Mucosa of descending colon (tissue), 3 donors: Measurements from ENCODE around the gene HOXB3. TPM values are rescaled to one million over a fixed set of nuclear protein-coding genes. Genes with fewer than 3 reads are reported as not detected.

Experiments
- ATAC-seq: fragments of 200-7000 bp; cut with Tn5 transposase; one replicate; pipeline ENCODE4 v1.9.1; 2020; ENCODE audit warnings: mild to moderate bottlenecking, moderate library complexity
- DNase-seq, 3 donors: peaks; one replicate each; pipeline ENCODE4 v3.0.0-alpha.2; 2020
- H3K36me3 ChIP-seq: fragments of 200-600 bp; one replicate; pipeline ENCODE4 v1.8.0; 2021; ENCODE audit warnings: low read depth, mild to moderate bottlenecking
- H3K4me1 ChIP-seq: fragments of 200-600 bp; one replicate; pipeline ENCODE4 v1.8.0; 2021; ENCODE audit warnings: low read depth, mild to moderate bottlenecking
- H3K4me3 ChIP-seq: fragments of 200-600 bp; one replicate; pipeline ENCODE4 v1.8.0; 2021; ENCODE audit warnings: mild to moderate bottlenecking
- H3K9me3 ChIP-seq: fragments of 200-600 bp; one replicate; pipeline ENCODE4 v1.8.0; 2021; ENCODE audit warnings: mild to moderate bottlenecking
- intact Hi-C, 2 donors: fragments of 100-400 bp; cut with DNase I in 1 of 2; cut with micrococcal nuclease in 1 of 2; formaldehyde crosslinking; loops; one replicate each; pipeline versions ENCODE4 v1.11.0 to v1.11.1; 2022; cut with DNase I, micrococcal nuclease
- total RNA-seq, 3 donors: library from RNA; stranded (reverse); fragmentation: NEBNext Ultra II Directional in 2 of 3; extraction: Animal tissue kit (Norgen Biotek cat#: 25700) in 2 of 3; gene quantifications; one replicate each; pipeline versions ENCODE4 v1.2.1 to v1.2.4, GENCODE V29; 2021 to 2023
- TF ChIP-seq, protein P1 (sequence below): fragments of 200-600 bp; IDR thresholded peaks from one replicate; pipeline ENCODE4 v1.8.0; 2022; ENCODE audit warnings: antibody characterized with exemption, mild to moderate bottlenecking
- donor health status: DM: no; HTN: no; CAD: no; lungs with moderate emphysema.
- donor health status: DM: no; HTN: no; CAD: no.
- donor health status: DM: no; HTN: yes; CAD: no.

HOXB3 gene
- total RNA-seq, 3 donors from 2014 or later: 42.4 to 64.8 (median 43.4) TPM

DNA sequence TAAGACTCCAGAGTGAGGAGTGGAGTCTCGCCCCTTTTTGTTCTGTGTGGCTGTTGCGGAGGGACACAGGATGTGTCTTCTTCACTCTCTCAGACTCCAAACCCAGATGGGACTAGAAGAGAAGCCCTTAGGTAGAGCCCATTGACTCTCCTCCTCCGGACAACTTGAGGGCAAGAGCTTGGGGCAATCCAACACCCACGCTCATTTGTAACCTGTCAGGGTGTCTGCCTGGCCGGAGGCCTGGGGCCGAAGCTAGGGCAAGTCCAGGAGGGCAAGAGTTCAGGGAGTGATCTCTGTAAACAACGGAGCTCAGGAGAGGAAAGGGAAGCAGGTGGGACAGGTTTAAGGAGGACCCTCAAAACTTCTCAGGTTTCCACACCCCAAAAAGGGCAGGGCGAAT, 57.8 kb downstream of the HOXB3 start:
- no peak for ATAC-seq
- Histone ChIP-seq H3K36me3 (no peaks in the 10 kb centered on the region), H3K4me1 (no peaks in the 10 kb centered on the region), H3K4me3 (no peak overlapping the region), H3K9me3 (no peaks in the 10 kb centered on the region)
- DNase-seq: no peak
- TF ChIP-seq, protein P1, sequence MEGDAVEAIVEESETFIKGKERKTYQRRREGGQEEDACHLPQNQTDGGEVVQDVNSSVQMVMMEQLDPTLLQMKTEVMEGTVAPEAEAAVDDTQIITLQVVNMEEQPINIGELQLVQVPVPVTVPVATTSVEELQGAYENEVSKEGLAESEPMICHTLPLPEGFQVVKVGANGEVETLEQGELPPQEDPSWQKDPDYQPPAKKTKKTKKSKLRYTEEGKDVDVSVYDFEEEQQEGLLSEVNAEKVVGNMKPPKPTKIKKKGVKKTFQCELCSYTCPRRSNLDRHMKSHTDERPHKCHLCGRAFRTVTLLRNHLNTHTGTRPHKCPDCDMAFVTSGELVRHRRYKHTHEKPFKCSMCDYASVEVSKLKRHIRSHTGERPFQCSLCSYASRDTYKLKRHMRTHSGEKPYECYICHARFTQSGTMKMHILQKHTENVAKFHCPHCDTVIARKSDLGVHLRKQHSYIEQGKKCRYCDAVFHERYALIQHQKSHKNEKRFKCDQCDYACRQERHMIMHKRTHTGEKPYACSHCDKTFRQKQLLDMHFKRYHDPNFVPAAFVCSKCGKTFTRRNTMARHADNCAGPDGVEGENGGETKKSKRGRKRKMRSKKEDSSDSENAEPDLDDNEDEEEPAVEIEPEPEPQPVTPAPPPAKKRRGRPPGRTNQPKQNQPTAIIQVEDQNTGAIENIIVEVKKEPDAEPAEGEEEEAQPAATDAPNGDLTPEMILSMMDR: no peak
- intact Hi-C loops: no loop called here

DNA sequence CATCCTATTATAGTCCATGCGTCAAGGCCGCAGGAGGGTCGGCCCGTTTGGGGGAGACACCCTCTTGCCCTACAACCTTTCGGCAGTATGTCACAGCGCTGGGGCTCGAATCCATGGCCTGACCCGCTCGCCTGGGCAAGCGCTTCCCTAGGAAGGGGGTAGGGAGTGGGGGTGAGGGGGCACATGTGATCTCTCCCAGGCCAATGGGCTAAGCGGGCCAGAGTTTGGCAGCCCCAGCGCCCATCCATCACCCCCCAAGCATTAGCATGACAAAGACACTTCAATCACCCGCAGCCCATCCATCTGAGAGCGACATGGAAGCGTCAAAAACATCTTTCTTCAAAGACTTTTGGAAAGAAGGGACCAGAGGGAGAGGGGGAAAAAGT, 59.2 kb downstream of the HOXB3 start, which contains the start of gene HOXB1:
HOXB1 (minus strand) TSS at position 125 of the 386 bp plus-strand sequence; CDS start at position 18, 107 bp downstream.
- TF ChIP-seq, protein P1: no peak
- Histone ChIP-seq H3K4me1 (no peaks in the 10 kb centered on the region), H3K4me3 (no peak within 1 kb of the TSS), H3K9me3 (no peaks in the 10 kb centered on the region), H3K36me3 (no peaks in the 10 kb centered on the region)
- DNase-seq (no peak), ATAC-seq (no peak)
- intact Hi-C loops: no loop called here

DNA sequence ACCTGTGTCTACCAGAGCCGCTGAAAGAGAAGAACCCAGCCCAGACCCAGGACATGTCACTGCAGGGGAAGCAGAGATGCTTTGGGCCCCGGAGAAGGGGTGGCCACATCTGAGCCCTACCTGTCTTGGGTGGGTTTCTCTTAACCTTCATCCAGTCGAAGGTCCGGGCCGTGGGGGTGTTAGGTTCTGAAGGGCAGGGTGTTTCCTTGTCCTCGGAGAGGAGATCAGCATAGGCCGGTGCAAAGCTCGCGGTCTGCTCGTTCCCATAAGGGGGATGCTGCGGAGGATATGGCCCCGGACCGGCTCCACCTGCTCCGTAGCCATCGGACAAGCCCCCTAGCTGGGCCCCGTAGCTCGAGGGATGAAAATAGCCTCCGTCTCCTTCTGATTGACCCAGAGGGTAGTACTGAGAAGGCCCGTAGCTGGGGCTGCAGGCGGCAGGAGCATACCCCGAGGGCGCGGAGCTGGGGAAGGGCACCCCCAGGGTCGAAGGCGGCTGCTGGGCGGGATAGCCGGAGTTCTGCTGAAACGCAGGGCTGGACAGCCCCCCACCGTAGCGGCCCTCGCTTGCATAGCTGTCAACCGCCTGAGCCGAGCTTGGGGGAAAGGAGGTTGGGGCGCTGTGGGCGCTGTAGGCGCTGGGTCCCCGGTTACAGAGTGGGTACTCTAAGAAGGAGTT, 59.7 kb downstream of the HOXB3 start:
- H3K36me3 ChIP-seq: no peaks in the 10 kb centered on the region
- TF ChIP-seq, protein P1: no peak
- intact Hi-C loops: no loop called here
- H3K9me3 ChIP-seq: no peaks in the 10 kb centered on the region
- no peaks in the 10 kb centered on the region for H3K4me1 ChIP-seq
- ATAC-seq (no peak), DNase-seq (no peak)
- H3K4me3 ChIP-seq: no peak overlapping the region

DNA sequence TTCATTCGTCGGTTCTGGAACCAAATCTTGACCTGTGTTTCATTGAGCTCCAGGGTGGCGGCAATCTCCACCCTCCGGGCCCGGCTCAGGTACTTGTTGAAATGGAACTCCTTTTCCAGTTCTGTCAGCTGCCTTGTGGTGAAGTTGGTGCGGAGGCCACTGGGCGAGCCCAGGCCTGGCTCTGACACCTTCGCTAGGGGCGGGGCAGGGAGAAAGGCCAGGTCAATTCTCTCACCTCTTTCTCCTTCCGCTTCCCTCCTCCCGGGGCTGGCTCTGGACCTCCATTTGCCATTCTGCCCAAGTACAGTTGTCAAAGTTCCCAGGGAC, 60.4 kb downstream of the HOXB3 start:
- no peak for ATAC-seq
- intact Hi-C loops: no loop called here
- Histone ChIP-seq H3K4me3 (no peak overlapping the region), H3K9me3 (no peaks in the 10 kb centered on the region), H3K36me3 (no peaks in the 10 kb centered on the region), H3K4me1 (no peaks in the 10 kb centered on the region)
- no peak for DNase-seq
- TF ChIP-seq, protein P1: no peak

DNA sequence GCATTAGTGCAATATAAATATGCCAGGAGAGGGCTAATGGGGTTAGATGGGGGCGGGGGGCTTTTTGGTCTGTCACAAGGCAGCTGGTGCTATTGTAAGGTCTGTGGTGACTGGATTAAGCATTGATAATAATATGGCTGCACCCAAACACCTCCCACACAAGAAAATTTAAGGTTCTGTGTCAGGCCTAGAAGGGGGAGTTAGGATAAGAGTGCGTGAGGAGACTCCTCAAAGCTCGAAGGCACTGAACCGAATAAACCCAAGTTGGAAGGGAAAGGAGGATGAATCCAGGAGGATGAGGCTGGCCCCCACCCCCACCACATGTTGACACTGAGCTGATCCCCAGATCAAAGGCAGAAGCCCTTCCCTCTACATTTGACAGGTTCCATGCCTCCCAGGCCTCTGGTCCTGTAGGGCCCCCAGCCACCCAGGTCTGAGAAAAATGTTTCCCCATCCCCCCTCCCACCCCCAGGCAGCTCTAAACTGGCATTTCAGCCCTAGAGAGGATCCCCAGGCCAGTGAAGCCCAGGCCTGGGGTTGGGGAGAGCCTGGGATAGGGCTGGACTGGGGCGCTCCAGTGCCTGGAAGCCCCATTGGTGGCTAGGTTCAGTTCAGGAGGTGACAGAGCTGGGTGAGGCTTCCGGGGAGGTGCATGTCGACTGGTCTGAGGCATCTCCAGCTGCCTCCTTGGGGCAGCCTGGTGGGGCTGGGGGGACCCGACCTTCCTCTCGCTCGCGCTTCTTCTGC, 60.9 kb downstream of the HOXB3 start:
- H3K4me1 ChIP-seq: no peaks in the 10 kb centered on the region
- TF ChIP-seq, protein P1: no peak
- H3K36me3 ChIP-seq: no peaks in the 10 kb centered on the region
- no peak for ATAC-seq
- DNase-seq: no peak
- intact Hi-C loops: no loop called here
- H3K9me3 ChIP-seq: no peaks in the 10 kb centered on the region
- H3K4me3 ChIP-seq: no peak overlapping the region
